Skeletal muscle tissue (tissue), 5 donors: ENCODE results near the gene AEN. TPM values are rescaled to one million over a fixed set of nuclear protein-coding genes. Genes with fewer than 3 reads are reported as not detected.
A peak's percentile ranks its signal among the peaks of the same experiment; 100 is the strongest.

ENCODE experiments used
- H3K27ac ChIP-seq: one replicate; pipeline ENCODE4 v1.7.0; 2013; ENCODE audit warnings: mild to moderate bottlenecking, low read depth, low read length, inconsistent platforms
- H3K27me3 ChIP-seq, 3 donors: one replicate each; pipeline ENCODE4 v1.7.0; 2013; ENCODE audit warnings: low read length in 3 of 3; ENCODE audit not compliant: control insufficient read depth in 3 of 3, insufficient read depth in 3 of 3
- H3K36me3 ChIP-seq, 3 donors: one replicate each; pipeline ENCODE4 v1.7.0; 2013; ENCODE audit warnings: low read length in 3 of 3; ENCODE audit not compliant: control insufficient read depth in 3 of 3, insufficient read depth in 3 of 3
- H3K4me1 ChIP-seq, 3 donors: one replicate each; pipeline ENCODE4 v1.7.0; 2013; ENCODE audit warnings: low read length in 3 of 3, mild to moderate bottlenecking in 3 of 3; ENCODE audit not compliant: control insufficient read depth in 3 of 3, insufficient read depth in 3 of 3
- H3K4me3 ChIP-seq, 3 donors: one replicate each; pipeline ENCODE4 v1.7.0; 2013; ENCODE audit warnings: low read length in 3 of 3
- H3K9ac ChIP-seq, 3 donors: one replicate each; pipeline ENCODE4 v1.7.0; 2013; ENCODE audit warnings: low read length in 3 of 3, mild to moderate bottlenecking in 3 of 3, moderate library complexity in 2 of 3, low read depth in 1 of 3
- H3K9me3 ChIP-seq, 3 donors: one replicate each; pipeline ENCODE4 v1.7.0; 2013; ENCODE audit warnings: low read length in 3 of 3; ENCODE audit not compliant: control insufficient read depth in 3 of 3
- small RNA-seq: library from RNA; depleted of rRNA; stranded (forward); fragments of <200 nt; gene quantifications from one replicate; pipeline ENCODE3, GENCODE V24; 2014
- total RNA-seq: library from RNA; depleted of rRNA; stranded (reverse); fragments of >200 nt; gene quantifications from one replicate; pipeline ENCODE4 v1.2.3, GENCODE V29; 2014
- donor health status: Osteomylitis.

Gene AEN
- total RNA-seq, 1 donor from 2014 or later: 5.2 TPM

DNA sequence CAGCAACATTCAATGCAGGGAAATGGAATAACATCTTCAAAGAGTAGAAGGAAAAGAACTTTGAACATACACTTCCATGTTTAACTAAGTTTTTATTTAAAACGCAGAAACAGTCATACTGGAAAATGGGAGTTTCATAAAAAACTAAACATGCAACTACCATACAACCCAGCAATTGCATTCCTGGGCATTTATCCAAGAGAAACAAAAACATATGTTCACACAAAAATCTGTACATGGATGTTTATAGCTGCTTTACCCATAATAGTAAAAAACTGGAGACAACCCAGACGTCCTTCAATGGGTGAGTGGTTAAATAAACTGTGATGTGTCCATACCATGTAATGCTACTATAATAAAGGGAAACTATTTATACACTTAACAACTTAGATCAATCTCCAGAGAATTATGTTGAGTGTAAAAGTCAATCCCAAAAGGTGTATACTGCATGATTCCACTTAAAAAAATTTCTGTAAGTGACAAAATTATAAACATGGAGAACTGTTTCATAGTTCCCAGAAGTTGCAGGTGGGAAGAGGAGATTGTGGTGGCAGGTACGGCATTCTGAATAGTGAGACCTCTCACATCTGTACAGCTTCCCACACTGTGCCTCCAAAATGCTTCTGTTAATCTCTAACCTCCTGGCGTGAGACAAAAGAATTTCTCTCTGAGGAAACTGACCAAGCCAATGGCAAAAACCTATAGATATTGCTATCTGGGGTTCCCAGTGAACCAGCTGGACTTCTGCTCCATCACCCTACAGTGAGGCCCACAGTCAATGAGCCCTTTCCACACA, 40.8 kb downstream of the AEN start:
- no peak overlapping the region for H3K4me3 ChIP-seq
- H3K4me1 ChIP-seq: peaks cover 0 to 4% (median 3%) of the 10 kb centered on the region in 3 donors
- H3K27ac ChIP-seq: no peak overlapping the region
- no peak overlapping the region for H3K9ac ChIP-seq
- no peaks in the 10 kb centered on the region for H3K27me3 ChIP-seq
- no peaks in the 10 kb centered on the region for H3K36me3 ChIP-seq
- no peaks in the 10 kb centered on the region for H3K9me3 ChIP-seq

- H3K9ac ChIP-seq: no peak overlapping the region
- no peaks in the 10 kb centered on the region for H3K36me3 ChIP-seq
- no peaks in the 10 kb centered on the region for H3K9me3 ChIP-seq
- no peak overlapping the region for H3K4me3 ChIP-seq
- no peak overlapping the region for H3K27ac ChIP-seq
- H3K27me3 ChIP-seq: no peaks in the 10 kb centered on the region
- H3K4me1 ChIP-seq: peaks cover 0 to 4% (median 3%) of the 10 kb centered on the region in 3 donors
These were observed 42.0 kb downstream of the AEN start for GRCh38 chr15:88663141-88663621.

DNA sequence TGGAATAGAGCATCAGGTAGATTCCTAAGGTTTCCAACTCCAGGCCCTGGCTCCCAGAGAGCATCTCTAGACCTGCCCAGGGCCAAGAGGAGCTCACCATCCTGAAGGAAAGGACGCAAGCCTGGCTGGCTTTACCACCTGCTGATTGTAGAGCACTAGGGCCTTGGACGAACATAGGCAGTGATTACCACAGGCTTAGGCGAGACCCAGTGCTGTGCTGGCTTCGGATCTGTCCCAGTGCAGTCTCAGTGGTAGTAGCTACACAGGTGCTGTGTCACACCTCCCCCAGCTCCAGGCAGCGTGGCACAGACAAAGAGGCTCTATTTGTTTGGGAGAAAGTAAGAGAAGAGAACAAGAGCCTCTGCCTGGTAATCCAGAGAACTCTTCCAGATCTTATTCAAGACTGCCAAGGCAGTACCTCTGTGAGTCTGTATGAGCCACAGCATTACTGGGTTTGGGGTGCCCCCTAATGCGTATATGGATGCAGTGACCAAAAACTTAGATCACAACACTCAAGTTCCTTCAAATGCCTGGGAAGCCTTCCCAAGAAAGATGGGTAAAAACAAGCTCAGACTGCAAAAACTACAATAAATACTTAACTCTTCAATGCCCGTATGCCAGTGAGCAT, 43.1 kb downstream of the AEN start:
- no peaks in the 10 kb centered on the region for H3K36me3 ChIP-seq
- H3K9me3 ChIP-seq: no peaks in the 10 kb centered on the region
- H3K4me1 ChIP-seq: peaks cover 0 to 4% (median 3%) of the 10 kb centered on the region in 3 donors
- no peak overlapping the region for H3K27ac ChIP-seq
- no peak overlapping the region for H3K9ac ChIP-seq
- no peaks in the 10 kb centered on the region for H3K27me3 ChIP-seq
- H3K4me3 ChIP-seq: no peak overlapping the region

- H3K27ac ChIP-seq: no peak overlapping the region
- no peak overlapping the region for H3K9ac ChIP-seq
- H3K4me3 ChIP-seq: no peak overlapping the region
- no peaks in the 10 kb centered on the region for H3K4me1 ChIP-seq
- no peaks in the 10 kb centered on the region for H3K36me3 ChIP-seq
- peaks cover 0 to 4% (median 0%) of the 10 kb centered on the region in 3 donors for H3K27me3 ChIP-seq
- no peaks in the 10 kb centered on the region for H3K9me3 ChIP-seq
These were observed 53.5 kb downstream of the AEN start for GRCh38 chr15:88674661-88675060.

- Histone ChIP-seq H3K4me1 (no peaks in the 10 kb centered on the region), H3K9me3 (no peaks in the 10 kb centered on the region), H3K36me3 (no peaks in the 10 kb centered on the region), H3K9ac (no peak overlapping the region), H3K4me3 (no peak overlapping the region), H3K27me3 (peaks cover 0 to 4% (median 0%) of the 10 kb centered on the region in 3 donors), H3K27ac (no peak overlapping the region)
These were observed 57.6 kb downstream of the AEN start for GRCh38 chr15:88678755-88679154.

- Histone ChIP-seq H3K9me3 (no peaks in the 10 kb centered on the region), H3K36me3 (no peaks in the 10 kb centered on the region), H3K27ac (no peak overlapping the region), H3K27me3 (peaks cover 0 to 4% (median 0%) of the 10 kb centered on the region in 3 donors), H3K4me3 (no peak overlapping the region), H3K4me1 (no peaks in the 10 kb centered on the region), H3K9ac (no peak overlapping the region)
These were observed 59.3 kb downstream of the AEN start for GRCh38 chr15:88680241-88681001.

GRCh38 chr15:88681610-88682221, 60.6 kb downstream of the AEN start:
- Histone ChIP-seq H3K27ac (no peak overlapping the region), H3K9ac (no peak overlapping the region), H3K4me1 (no peaks in the 10 kb centered on the region), H3K9me3 (no peaks in the 10 kb centered on the region), H3K4me3 (no peak overlapping the region), H3K27me3 (peaks cover 0 to 4% (median 0%) of the 10 kb centered on the region in 3 donors), H3K36me3 (no peaks in the 10 kb centered on the region)

Small RNAs within 50 kb of the gene (small RNA-seq; reads per million reads assigned to genes)
- gene MIR1179: 0.30 reads per million, percentile 31 among the genes with 10 or more reads in this experiment
- gene MIR7-2: not detected

Other genes with a start within 250 kb of the AEN start
- gene MRPL46, start 154.0 kb upstream of the AEN start, total RNA-seq: 12.0 TPM
- 13.0 TPM for gene MRPS11, start 153.6 kb upstream of the AEN start, total RNA-seq
- 11.5 TPM for gene DET1, start 74.7 kb upstream of the AEN start, total RNA-seq
- 0.52 TPM for gene ISG20, start 17.7 kb downstream of the AEN start, total RNA-seq
- gene ACAN, start 182.1 kb downstream of the AEN start, total RNA-seq: 13.6 TPM